D721Med (cell line): ENCODE results near the gene CCDC184.

ENCODE experiments used
- DNase-seq: peaks from one replicate; pipeline ENCODE4 v3.0.0; 2011; ENCODE audit warnings: low spot score; ENCODE audit not compliant: insufficient read length
- FAIRE-seq: peaks from 2 replicates; lab custom pipeline; 2011; peaks lifted over from hg19 to GRCh38; lab: Jason Lieb, UNC
- CTCF ChIP-seq: IDR thresholded peaks from 2 replicates; pipeline ENCODE4 v1.5.1; 2012; ENCODE audit warnings: mild to moderate bottlenecking, control low read depth; ENCODE audit not compliant: insufficient read depth; ENCODE audit errors: missing control alignments

The CCDC184 gene

GRCh38 chr12:48197549-48197970, 14.1 kb downstream of the CCDC184 start:
- TF ChIP-seq CTCF: no peak
- FAIRE-seq (no peak), DNase-seq (no peak)

- FAIRE-seq (no peak), DNase-seq (no peak)
- TF ChIP-seq CTCF: no peak
These were observed 14.7 kb downstream of the CCDC184 start for GRCh38 chr12:48197971-48198671.

- no peak for FAIRE-seq
- TF ChIP-seq CTCF: no peak
- DNase-seq: no peak
These were observed 15.2 kb downstream of the CCDC184 start for GRCh38 chr12:48198672-48198971.

GRCh38 chr12:48198985-48199384, 15.5 kb downstream of the CCDC184 start:
- TF ChIP-seq CTCF: no peak
- DNase-seq (no peak), FAIRE-seq (no peak)

GRCh38 chr12:48199774-48200221, 16.4 kb downstream of the CCDC184 start:
- no peak for FAIRE-seq
- DNase-seq: no peak
- no peak for TF ChIP-seq CTCF

- DNase-seq (no peak), FAIRE-seq (no peak)
- no peak for TF ChIP-seq CTCF
These were observed 17.6 kb downstream of the CCDC184 start for GRCh38 chr12:48201091-48201490.

GRCh38 chr12:48201516-48201915, 18.1 kb downstream of the CCDC184 start:
- FAIRE-seq (no peak), DNase-seq (no peak)
- no peak for TF ChIP-seq CTCF
